SJCRH30 (cell line): ENCODE measurements around the gene CACNA1A. TPM values are rescaled to one million over a fixed set of nuclear protein-coding genes. Genes with fewer than 3 reads are reported as not detected.
"Not testable (repeated sequence)": the region's sequence is repeated elsewhere in the genome, so short reads cannot be mapped to it uniquely, and the experiment has no call there.

Experiments used
- DNase-seq, 2 experiments: peaks; one replicate each; pipeline ENCODE4 v3.0.0-alpha.2; 2015 to 2020
- H3K27ac ChIP-seq: fragments of 250-450 bp; sonication (Bioruptor Pico); 2 replicates; pipeline ENCODE4 v1.5.1; 2020; ENCODE audit warnings: mild to moderate bottlenecking, moderate library complexity
- H3K27me3 ChIP-seq: fragments of 250-450 bp; sonication (Bioruptor Pico); 2 replicates; pipeline ENCODE4 v1.5.1; 2020; ENCODE audit warnings: mild to moderate bottlenecking, moderate library complexity
- H3K36me3 ChIP-seq: fragments of 250-450 bp; sonication (Bioruptor Pico); 2 replicates; pipeline ENCODE4 v1.5.1; 2020; ENCODE audit warnings: mild to moderate bottlenecking, moderate library complexity
- H3K4me1 ChIP-seq: fragments of 250-450 bp; sonication (Bioruptor Pico); 2 replicates; pipeline ENCODE4 v1.5.1; 2020; ENCODE audit warnings: mild to moderate bottlenecking, moderate library complexity
- H3K4me3 ChIP-seq: fragments of 250-450 bp; sonication (Bioruptor Pico); 2 replicates; pipeline ENCODE4 v1.5.1; 2020; ENCODE audit warnings: mild to moderate bottlenecking, moderate library complexity
- H3K9me3 ChIP-seq: fragments of 250-450 bp; sonication (Bioruptor Pico); replicated peaks from 2 replicates; pipeline ENCODE4 v1.5.1; 2020; ENCODE audit warnings: mild to moderate bottlenecking, moderate library complexity
- total RNA-seq: library from RNA; depleted of rRNA; stranded (reverse); fragments of >200 nt; shearing (Covaris generic); gene quantifications from 2 replicates; pipeline ENCODE4 v1.2.3, GENCODE V29; 2014

Gene CACNA1A
- total RNA-seq, 1 experiment from 2014 or later = 0.12 TPM

DNA sequence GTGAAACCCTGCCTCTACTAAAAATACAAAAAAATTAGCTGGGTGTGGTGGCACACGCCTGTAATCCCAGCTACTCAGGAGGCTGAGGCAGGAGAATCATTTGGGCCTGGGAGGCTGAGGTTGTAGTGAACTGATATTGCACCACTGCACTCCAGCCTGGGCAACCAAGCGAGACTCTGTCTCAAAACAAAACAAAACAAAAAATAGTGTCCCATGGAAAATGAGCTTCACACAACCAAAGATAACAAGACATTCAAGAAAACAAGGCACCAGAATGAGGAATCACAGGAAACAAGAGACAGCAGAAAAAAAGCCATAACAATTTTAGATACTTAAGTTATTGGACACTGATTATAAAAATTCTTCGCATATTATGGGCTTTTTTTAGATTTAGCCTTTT is 80.4 kb downstream of the CACNA1A start:
- H3K9me3 ChIP-seq, H3K27me3 ChIP-seq, H3K4me1 ChIP-seq, H3K27ac ChIP-seq, DNase-seq, H3K4me3 ChIP-seq, H3K36me3 ChIP-seq: not testable (repeated sequence)

- no peak for DNase-seq
- no peak overlapping the region for H3K27ac ChIP-seq
- no peaks in the 10 kb centered on the region for H3K4me1 ChIP-seq
- H3K4me3 ChIP-seq = no peak overlapping the region
- H3K36me3 ChIP-seq = no peaks in the 10 kb centered on the region
- H3K27me3 ChIP-seq = no peaks in the 10 kb centered on the region
- peaks cover 9% of the 10 kb centered on the region for H3K9me3 ChIP-seq
Measured at GRCh38 chr19:13425151-13425550, 81.1 kb downstream of the CACNA1A start.

- DNase-seq = no peak
- Histone ChIP-seq H3K4me3 (no peak overlapping the region), H3K9me3 (peaks cover 4% of the 10 kb centered on the region), H3K27me3 (peaks cover 4% of the 10 kb centered on the region; the same call in 1 of the 2 replicates), H3K27ac (no peak overlapping the region), H3K4me1 (no peaks in the 10 kb centered on the region), H3K36me3 (no peaks in the 10 kb centered on the region)
Measured at GRCh38 chr19:13420780-13421179, 85.5 kb downstream of the CACNA1A start.

DNA sequence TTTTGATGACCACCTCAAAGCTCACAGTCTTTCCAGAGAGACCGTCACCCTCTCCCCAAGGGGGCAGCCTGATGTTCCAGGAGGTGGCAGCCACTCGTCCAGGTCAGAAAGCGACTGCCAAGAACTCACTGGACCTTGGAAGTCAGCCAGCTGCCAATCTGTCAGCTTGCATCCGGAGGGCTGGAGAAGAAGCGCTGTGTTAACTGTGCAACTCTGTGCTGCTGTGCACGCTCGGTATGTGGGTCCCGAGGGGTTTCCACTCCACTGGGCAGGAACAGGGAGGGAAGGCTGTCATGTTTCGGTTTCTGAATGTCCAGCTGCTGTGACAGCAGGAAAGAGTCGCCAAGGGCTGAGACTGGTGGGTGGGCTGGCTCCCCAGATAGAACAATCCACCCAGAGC is 89.2 kb downstream of the CACNA1A start:
- Histone ChIP-seq H3K4me1 (no peaks in the 10 kb centered on the region), H3K27me3 (peaks cover 4% of the 10 kb centered on the region; the same call in 1 of the 2 replicates), H3K27ac (no peak overlapping the region), H3K4me3 (no peak overlapping the region), H3K36me3 (no peaks in the 10 kb centered on the region), H3K9me3 (peaks cover 4% of the 10 kb centered on the region; the same call in 1 of the 2 replicates)
- no peak for DNase-seq

DNA sequence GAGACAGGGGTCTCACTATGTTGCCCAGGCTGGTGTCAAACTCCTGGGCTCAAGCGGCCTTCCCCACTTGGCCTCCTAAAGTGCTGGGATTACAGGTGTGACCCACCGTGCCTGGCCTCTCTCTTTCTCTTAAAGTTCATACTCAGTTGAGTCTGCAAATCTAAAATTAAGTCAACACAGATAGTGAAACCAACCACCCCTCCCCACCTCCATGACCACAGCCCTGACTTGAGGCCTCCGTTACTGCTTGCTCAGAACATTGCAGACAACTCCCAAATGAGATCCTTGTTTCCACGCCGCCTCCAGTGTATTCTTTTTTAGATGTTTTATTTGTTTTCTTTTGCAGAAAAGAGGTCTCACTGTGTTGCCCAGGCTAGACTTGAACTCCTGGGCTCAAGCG is 94.4 kb downstream of the CACNA1A start:
- Histone ChIP-seq H3K36me3 (no peaks in the 10 kb centered on the region), H3K27me3 (no peaks in the 10 kb centered on the region), H3K27ac (no peak overlapping the region), H3K4me1 (no peaks in the 10 kb centered on the region), H3K4me3 (no peak overlapping the region), H3K9me3 (no peaks in the 10 kb centered on the region)
- no peak for DNase-seq

- Histone ChIP-seq H3K4me3 (no peak overlapping the region), H3K9me3 (no peaks in the 10 kb centered on the region), H3K36me3 (no peaks in the 10 kb centered on the region), H3K27me3 (no peaks in the 10 kb centered on the region), H3K4me1 (no peaks in the 10 kb centered on the region), H3K27ac (no peak overlapping the region)
- no peak for DNase-seq
Measured at GRCh38 chr19:13410946-13411345, 95.3 kb downstream of the CACNA1A start.

- DNase-seq = no peak
- H3K4me1 ChIP-seq = no peaks in the 10 kb centered on the region
- H3K27ac ChIP-seq = no peak overlapping the region
- no peaks in the 10 kb centered on the region for H3K27me3 ChIP-seq
- no peaks in the 10 kb centered on the region for H3K36me3 ChIP-seq
- H3K4me3 ChIP-seq = no peak overlapping the region
- no peaks in the 10 kb centered on the region for H3K9me3 ChIP-seq
Measured at GRCh38 chr19:13408889-13409518, 97.3 kb downstream of the CACNA1A start.

DNA sequence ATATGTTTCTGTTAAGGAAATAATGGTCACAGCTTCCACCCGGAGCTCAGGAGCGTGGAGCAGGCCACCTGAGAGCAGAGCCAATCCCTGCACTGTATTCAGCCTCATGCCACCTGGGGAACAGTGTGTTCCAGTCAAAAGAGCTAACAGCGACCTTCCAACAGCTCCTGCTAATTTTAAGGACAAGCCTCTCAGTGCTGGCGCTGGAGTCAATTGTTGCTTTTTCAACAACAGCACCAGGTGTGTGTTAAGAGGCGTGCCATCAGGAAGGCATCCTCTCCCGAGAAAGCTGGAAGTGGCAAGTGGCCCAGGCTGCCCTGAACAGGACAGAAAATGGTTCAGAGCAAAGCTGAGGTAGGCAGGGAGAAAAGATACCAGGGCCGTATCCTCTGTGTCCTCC is 102.0 kb downstream of the CACNA1A start:
- Histone ChIP-seq H3K27ac (no peak overlapping the region), H3K27me3 (no peaks in the 10 kb centered on the region), H3K4me1 (no peaks in the 10 kb centered on the region)

GRCh38 chr19:13401388-13401787 is 104.9 kb downstream of the CACNA1A start:
- Histone ChIP-seq H3K4me1 (no peaks in the 10 kb centered on the region), H3K27ac (no peak overlapping the region), H3K9me3 (no peaks in the 10 kb centered on the region), H3K36me3 (no peaks in the 10 kb centered on the region), H3K4me3 (no peak overlapping the region), H3K27me3 (no peaks in the 10 kb centered on the region)
- DNase-seq = peak; percentile 11 to 33

More for the DNA sequence above, 102.0 kb downstream of the CACNA1A start:
- Histone ChIP-seq H3K36me3 (no peaks in the 10 kb centered on the region), H3K9me3 (no peaks in the 10 kb centered on the region), H3K4me3 (no peak overlapping the region)
- DNase-seq = no peak

- no peak for DNase-seq
- H3K27me3 ChIP-seq = no peaks in the 10 kb centered on the region
- no peaks in the 10 kb centered on the region for H3K4me1 ChIP-seq
- H3K36me3 ChIP-seq = no peaks in the 10 kb centered on the region
- no peaks in the 10 kb centered on the region for H3K9me3 ChIP-seq
- no peak overlapping the region for H3K4me3 ChIP-seq
- no peak overlapping the region for H3K27ac ChIP-seq
Measured at GRCh38 chr19:13400296-13400695, 106.0 kb downstream of the CACNA1A start.

- Histone ChIP-seq H3K4me1 (no peaks in the 10 kb centered on the region), H3K27me3 (no peaks in the 10 kb centered on the region), H3K9me3 (no peaks in the 10 kb centered on the region), H3K27ac (no peak overlapping the region), H3K4me3 (no peak overlapping the region), H3K36me3 (no peaks in the 10 kb centered on the region)
- no peak for DNase-seq
Measured at GRCh38 chr19:13399746-13400145, 106.5 kb downstream of the CACNA1A start.

DNA sequence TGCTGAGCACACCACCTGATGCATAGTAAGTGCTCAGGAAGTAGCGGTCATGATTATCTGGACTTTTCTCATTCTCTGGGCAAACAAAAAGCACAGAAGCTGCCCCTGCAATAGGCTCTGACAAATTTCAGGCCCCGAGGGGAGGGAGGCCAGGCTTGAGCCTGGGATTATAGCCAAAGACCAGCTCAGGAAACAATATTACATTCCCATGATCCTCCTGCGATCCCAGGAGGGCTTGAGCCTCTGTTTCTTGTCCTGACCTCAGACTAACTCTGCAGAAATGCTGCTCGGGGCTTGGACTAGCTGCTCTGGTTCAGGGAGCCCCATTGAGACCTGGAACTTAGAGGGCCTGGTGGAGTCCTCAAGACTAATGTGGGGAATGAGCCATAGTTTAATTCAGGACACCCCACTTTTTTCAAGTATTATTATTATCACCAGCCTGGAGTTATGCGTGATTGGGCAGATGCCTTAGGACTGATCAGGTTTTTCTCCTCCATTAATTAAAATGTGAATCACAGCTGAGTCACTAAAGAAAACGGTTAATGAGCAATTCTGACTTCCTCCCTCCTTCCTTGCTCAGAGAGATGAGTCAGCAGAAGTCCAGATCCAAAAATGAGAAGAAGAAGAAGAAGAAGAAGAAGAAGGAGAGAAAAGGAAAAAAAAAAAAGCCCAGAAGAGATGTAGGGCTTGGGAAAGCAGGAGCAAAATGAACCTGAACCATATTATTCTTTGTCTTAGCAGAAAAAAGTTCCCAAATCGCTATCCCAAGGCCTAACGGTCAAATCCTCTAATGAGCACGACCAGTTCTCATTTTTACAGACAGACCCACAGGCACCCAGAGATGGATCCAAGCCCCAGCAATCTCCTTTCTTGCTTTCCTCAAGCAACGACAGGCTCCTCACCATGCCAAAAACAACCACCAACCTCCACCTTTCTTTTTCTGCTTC is 107.2 kb downstream of the CACNA1A start:
- Histone ChIP-seq H3K36me3 (no peaks in the 10 kb centered on the region), H3K4me3 (no peak overlapping the region), H3K9me3 (no peaks in the 10 kb centered on the region), H3K4me1 (no peaks in the 10 kb centered on the region), H3K27ac (no peak overlapping the region), H3K27me3 (0 out of 2 replicates have a peak, but pooled peaks cover 3% of the 10 kb centered on the region)
- no peak for DNase-seq

DNA sequence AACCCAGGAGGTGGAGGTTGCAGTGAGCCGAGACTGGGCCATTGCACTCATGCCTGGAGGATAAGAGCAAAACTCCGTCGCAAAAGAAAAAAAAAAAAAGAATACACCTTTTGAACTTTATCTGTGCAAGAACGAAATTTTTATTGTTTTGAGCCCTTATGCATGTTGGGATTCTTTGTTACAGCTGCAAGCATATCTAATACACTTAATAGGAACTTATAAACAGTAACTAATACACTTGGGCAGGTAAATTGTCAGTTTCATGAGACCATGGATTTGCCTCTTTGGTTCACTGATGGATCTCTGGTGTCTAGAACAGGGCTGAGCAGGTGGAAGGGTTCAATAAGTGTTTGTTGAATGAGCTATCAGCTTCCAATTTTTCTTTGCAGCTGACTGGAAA is 108.1 kb downstream of the CACNA1A start:
- H3K4me3 ChIP-seq = no peak overlapping the region
- H3K27me3 ChIP-seq = peaks cover 3% of the 10 kb centered on the region; the same call in 1 of the 2 replicates
- H3K27ac ChIP-seq = no peak overlapping the region
- H3K9me3 ChIP-seq = no peaks in the 10 kb centered on the region
- DNase-seq = no peak
- H3K4me1 ChIP-seq = no peaks in the 10 kb centered on the region
- no peaks in the 10 kb centered on the region for H3K36me3 ChIP-seq

GRCh38 chr19:13396250-13397080 is 109.8 kb downstream of the CACNA1A start:
- Histone ChIP-seq H3K4me1 (no peaks in the 10 kb centered on the region), H3K9me3 (no peaks in the 10 kb centered on the region), H3K27ac (no peak overlapping the region), H3K27me3 (peaks cover 12% of the 10 kb centered on the region; the same call in 1 of the 2 replicates), H3K4me3 (no peak overlapping the region), H3K36me3 (no peaks in the 10 kb centered on the region)
- peak; percentile 9 to 34 for DNase-seq

DNA sequence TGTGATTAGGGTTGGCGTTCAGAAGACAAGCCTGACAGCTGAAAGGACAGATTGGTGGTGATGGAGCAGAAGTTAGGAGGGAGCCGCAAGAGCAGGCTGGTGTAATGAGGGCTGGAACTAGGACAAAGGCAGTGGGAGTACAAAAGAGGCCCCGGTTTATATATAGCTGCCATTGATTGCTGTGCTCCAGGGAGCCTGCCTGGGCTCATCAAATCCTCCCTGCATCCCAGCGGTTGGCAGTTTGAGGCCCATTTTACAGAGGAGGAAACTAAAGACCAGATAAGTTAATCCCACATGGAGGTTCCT is 123.7 kb downstream of the CACNA1A start:
- no peaks in the 10 kb centered on the region; the same call in 1 of the 2 replicates for H3K27me3 ChIP-seq
- H3K9me3 ChIP-seq = no peaks in the 10 kb centered on the region
- no peaks in the 10 kb centered on the region for H3K36me3 ChIP-seq
- H3K27ac ChIP-seq = no peak overlapping the region
- no peak for DNase-seq
- no peak overlapping the region for H3K4me3 ChIP-seq
- H3K4me1 ChIP-seq = no peaks in the 10 kb centered on the region
